Fibroblast of lung (primary cell): ENCODE results near the gene TVP23A.

ENCODE experiments used
- EZH2 ChIP-seq: IDR thresholded peaks from 2 replicates; pipeline ENCODE4 v1.5.1; 2012; ENCODE audit warnings: low read length, control low read depth, mild to moderate bottlenecking; ENCODE audit errors: missing control alignments
- TF ChIP-seq, protein P1 (sequence below), 2 donors: IDR thresholded peaks in 1 of 2; conservative IDR thresholded peaks in 1 of 2; 1 replicate in 1 of 2; 2 replicates in 1 of 2; pipeline ENCODE4 v1.5.1; 2011 to 2012; ENCODE audit warnings: low read length in 2 of 2, control low read depth in 1 of 2, inconsistent platforms in 1 of 2, low read depth in 1 of 2, mild to moderate bottlenecking in 1 of 2

DNA sequence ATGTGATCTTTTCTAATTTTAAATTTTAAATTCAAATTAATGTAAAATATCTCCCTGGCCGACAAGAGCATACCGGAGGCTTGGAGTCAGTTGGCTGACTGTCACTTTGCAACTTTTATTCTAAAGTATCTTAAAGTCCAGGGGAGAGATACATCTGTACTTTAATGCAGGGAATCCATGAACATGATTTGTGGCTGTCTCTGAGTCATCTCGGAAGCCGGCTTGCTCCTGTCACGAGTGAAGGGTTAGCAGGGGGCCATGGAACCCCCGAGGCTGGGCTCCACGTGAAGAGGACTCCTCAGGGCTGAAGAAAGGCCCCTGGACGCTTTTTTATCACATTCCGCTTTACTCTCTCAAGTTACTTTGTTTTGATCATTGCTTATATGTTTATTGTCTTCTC, 13.3 kb downstream of the TVP23A start:
- TF ChIP-seq, protein P1, sequence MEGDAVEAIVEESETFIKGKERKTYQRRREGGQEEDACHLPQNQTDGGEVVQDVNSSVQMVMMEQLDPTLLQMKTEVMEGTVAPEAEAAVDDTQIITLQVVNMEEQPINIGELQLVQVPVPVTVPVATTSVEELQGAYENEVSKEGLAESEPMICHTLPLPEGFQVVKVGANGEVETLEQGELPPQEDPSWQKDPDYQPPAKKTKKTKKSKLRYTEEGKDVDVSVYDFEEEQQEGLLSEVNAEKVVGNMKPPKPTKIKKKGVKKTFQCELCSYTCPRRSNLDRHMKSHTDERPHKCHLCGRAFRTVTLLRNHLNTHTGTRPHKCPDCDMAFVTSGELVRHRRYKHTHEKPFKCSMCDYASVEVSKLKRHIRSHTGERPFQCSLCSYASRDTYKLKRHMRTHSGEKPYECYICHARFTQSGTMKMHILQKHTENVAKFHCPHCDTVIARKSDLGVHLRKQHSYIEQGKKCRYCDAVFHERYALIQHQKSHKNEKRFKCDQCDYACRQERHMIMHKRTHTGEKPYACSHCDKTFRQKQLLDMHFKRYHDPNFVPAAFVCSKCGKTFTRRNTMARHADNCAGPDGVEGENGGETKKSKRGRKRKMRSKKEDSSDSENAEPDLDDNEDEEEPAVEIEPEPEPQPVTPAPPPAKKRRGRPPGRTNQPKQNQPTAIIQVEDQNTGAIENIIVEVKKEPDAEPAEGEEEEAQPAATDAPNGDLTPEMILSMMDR (conservative IDR thresholded peaks at IDR 0.05 in 1 of 2, IDR thresholded peaks at IDR 0.05 in 1 of 2; ENCODE audit: low read depth in 1 of 2, low read length in 2 of 2) = no peak
- TF ChIP-seq EZH2 = no peak
